Kidney capillary endothelial cell (primary cell): ENCODE measurements around the gene E2F4.

Experiments used
- DNase-seq: peaks from one replicate; pipeline ENCODE4 v3.0.0-alpha.2; 2018; ENCODE audit warnings: low spot score

E2F4 gene

GRCh38 chr16:67191995-67192681 is at the start of gene E2F4:
E2F4 (plus strand) TSS chr16:67192155; CDS start chr16:67192228, 73 bp downstream.
- peak; percentile 89 for DNase-seq

GRCh38 chr16:67142342-67142741 is 49.6 kb upstream of the E2F4 start:
- no peak for DNase-seq

GRCh38 chr16:67144943-67145342 is 47.0 kb upstream of the E2F4 start:
- no peak for DNase-seq

GRCh38 chr16:67145746-67146145 is 46.2 kb upstream of the E2F4 start:
- no peak for DNase-seq

- DNase-seq, result no peak
These were observed 45.2 kb upstream of the E2F4 start for GRCh38 chr16:67146523-67147357.

- DNase-seq, result no peak
These were observed 44.4 kb upstream of the E2F4 start for GRCh38 chr16:67147437-67148140.

- no peak for DNase-seq
These were observed 43.7 kb upstream of the E2F4 start for GRCh38 chr16:67148221-67148620.

GRCh38 chr16:67148656-67149275 is 43.2 kb upstream of the E2F4 start:
- DNase-seq, result no peak

GRCh38 chr16:67149276-67150046 is 42.5 kb upstream of the E2F4 start:
- DNase-seq, result no peak

GRCh38 chr16:67150047-67150832 is 41.7 kb upstream of the E2F4 start:
- no peak for DNase-seq

- no peak for DNase-seq
These were observed 41.0 kb upstream of the E2F4 start, which contains the start of gene B3GNT9 for GRCh38 chr16:67150833-67151396. B3GNT9 (minus strand) TSS chr16:67150998; CDS start chr16:67150485, 513 bp downstream.

- DNase-seq, result no peak
These were observed 40.4 kb upstream of the E2F4 start for GRCh38 chr16:67151431-67152097.

GRCh38 chr16:67154578-67155294 is 37.2 kb upstream of the E2F4 start:
- no peak for DNase-seq

- peak; percentile 77 for DNase-seq
These were observed 36.4 kb upstream of the E2F4 start for GRCh38 chr16:67155295-67156142.

- DNase-seq, result no peak
These were observed 35.7 kb upstream of the E2F4 start for GRCh38 chr16:67156143-67156844.

GRCh38 chr16:67157106-67157748 is 34.7 kb upstream of the E2F4 start:
- DNase-seq, result no peak
